Cerebellar nuclear complex (tissue), 1 donor: Measurements from ENCODE around the gene CIITA.
"Not testable (repeated sequence)": the region's sequence is repeated elsewhere in the genome, so short reads cannot be mapped to it uniquely, and the experiment has no call there.

Source experiments
- DNase-seq, 2 experiments: peaks; one replicate each; lab custom pipeline; 2025; lab: John Stamatoyannopoulos, UW

CIITA gene

DNA sequence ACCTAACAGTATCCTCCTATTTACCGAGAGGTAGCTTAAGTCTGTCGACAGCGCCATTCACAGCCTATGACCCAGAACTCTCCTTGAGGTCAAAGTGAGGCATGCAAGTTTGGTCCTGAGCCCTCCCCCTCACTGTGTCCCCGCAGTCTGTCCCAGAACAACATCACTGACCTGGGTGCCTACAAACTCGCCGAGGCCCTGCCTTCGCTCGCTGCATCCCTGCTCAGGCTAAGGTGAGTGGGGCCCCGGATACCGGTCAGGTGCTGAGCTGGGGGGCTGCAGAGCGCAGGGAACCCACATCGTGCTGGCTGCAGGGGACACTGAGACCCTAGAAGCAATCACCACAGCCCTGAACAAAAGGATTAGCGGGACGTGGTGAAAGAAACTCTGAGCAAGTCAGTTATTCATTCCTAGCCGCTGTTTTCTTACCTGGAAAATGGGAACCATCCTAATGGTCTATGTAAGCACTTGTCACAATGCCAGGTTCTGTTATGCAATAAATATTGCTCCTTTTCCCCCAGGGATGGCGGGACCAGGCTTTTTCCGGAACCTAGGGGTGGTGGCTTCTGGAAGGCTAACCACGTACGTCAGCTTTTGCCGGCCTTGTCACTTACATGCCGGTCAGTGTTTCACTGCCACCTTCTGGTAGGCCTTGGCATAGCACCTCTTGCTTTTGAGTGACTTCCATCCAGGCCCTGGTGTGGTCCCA, 41.4 kb downstream of the CIITA start:
- DNase-seq, result peak in 1 of 2 experiments; percentile 79

DNA sequence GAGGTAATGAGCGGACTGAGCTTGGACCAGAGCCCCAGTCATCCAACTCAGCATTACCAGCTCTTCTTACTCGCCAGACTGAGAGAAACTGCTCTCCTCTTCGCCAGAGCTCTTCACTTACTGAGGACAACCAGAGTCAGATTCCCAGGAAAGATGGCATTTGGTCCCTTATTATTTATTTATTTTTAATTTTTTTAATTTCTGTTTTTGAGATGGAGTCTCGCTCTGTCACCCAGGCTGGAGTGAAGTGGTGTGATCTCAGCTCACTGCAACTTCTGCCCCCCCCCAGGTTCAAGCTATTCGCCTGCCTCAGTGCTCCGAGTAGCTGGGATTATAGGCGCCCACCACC, 42.0 kb downstream of the CIITA start:
- no peak for DNase-seq

DNA sequence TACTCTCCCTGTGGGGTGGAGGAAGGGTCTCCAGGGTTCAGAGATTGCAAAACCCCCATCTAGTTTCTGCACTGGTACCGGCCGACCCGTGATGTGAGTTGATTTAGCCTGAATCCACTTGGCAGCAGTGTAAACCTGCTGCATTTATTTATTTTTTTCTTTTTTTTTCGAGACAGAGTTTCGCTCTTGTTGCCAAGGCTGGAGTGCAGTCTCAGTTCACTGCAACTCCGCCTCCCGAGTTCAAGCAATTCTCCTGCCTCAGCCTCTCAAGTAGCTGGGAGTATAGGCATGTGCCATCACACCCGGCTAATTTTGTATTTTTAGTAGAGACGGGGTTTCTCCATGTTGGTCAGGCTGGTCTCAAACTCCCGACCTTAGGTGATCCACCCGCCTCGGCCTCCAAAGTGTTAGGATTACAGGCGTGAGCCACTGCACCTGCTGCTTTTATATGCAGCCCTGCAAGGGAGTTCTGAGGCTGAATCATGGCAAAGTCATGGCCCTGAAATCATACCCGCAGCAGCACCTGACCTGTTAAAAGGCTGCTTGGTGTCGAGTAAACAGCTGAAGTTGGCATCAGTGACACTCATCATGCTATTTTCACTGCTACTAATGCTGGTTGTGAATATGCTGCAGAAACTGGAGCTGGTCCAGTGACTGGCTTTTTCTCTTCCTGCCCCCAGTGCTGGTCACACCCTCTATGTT, 43.9 kb downstream of the CIITA start:
- DNase-seq, result no peak

DNA sequence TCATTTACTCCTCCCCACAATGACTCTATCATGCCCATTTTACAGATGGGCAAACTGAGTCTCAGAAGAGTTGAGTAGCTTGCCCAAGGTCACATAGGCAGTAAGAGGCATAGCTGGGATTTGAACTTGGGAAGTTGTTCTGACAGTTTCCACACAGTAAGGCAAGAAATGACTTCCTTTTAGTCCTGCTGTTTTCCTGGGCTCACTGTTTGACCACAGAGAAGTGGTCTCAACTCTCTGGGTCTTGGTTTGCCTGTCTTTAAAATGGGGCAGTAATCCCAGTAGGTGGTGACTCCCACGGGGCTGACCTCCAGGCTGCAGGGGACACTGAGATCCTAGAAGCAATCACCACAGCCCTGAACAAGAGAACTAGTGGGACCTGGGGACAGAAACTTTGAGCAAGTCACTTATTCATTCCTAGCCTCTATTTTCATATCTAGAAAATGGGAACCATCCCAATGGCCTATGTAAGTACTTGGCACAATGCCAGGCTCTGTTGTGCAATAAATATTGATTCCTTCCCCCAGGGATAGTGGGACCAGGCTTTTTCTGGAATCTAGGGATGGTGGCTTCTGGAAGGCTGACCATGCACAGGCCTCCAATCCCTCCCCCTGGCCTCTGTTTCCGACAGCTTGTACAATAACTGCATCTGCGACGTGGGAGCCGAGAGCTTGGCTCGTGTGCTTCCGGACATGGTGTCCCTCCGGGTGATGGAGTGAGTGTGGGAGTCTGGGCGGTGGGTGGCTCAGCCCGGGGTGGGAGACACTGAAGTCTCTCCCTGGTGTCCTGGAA, 44.7 kb downstream of the CIITA start:
- no peak for DNase-seq

GRCh38 chr16:10922328-10923145, 45.5 kb downstream of the CIITA start:
- no peak for DNase-seq

DNA sequence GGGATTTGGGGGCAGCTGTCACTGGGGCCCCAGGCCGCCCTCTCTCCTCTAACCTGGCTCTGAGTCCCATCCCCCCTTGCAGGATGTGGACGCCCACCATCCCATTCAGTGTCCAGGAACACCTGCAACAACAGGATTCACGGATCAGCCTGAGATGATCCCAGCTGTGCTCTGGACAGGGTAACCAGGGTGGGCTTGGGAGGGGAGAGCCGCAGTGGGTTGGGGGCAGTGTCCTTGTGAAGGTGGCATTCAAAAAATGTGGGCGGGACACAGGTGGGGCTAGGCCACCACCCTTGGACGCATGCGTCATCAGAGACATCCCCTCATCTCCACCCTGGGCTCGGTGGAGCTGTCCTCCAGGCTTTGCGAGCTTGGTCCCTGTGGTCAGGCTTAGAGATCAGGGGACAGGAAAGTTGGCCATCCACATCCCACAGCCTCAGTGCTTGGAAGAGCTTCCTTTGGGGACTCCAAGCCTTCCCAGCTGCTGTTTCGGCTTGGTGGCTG, 46.2 kb downstream of the CIITA start:
- no peak for DNase-seq

GRCh38 chr16:10923650-10924214, 46.7 kb downstream of the CIITA start:
- DNase-seq, result no peak

- DNase-seq, result not testable (repeated sequence)
These were observed 48.3 kb downstream of the CIITA start for GRCh38 chr16:10925285-10925684.

- DNase-seq, result no peak
These were observed 49.1 kb downstream of the CIITA start for GRCh38 chr16:10926094-10926493.

DNA sequence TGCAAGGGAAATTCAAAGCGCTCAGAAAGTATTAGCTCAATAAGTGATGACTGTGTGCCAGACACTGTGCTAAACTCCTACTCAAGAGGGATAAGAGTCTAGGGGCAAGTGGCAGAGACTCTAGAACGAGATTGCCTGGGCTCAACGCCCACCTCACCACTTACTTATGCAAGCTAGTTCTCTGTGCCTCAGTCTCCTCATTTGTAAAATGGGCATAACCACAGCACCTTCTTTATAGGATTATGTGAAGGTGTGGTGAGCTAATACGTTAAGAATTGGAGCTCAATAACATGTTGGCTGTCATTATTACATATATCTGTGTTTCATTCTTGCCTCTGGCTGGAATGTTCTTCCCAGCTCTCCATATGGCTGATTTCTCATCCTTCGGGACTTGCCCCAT, 49.9 kb downstream of the CIITA start:
- no peak for DNase-seq

- DNase-seq, result no peak
These were observed 50.6 kb downstream of the CIITA start for GRCh38 chr16:10927497-10928112.

DNA sequence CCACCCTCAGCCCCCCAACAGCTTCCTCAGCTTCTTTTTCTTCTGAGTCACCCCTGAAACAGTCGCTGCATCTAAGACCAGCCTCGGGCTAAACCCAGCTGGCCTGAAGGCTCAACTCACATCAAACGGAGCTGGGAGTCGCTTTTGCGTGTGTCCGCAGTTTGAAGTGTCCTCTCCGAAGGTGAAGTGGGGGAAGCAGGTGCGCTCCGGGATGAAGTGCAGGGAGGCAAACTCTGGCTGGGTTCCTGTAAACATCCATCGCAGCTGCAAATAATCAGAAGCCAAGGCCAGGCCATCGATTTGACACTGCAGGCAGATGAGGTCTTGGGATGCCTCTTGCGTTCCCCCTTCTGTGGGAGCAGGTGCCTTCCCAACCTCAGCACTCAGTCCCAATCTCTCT, 52.1 kb downstream of the CIITA start:
- not testable (repeated sequence) for DNase-seq

GRCh38 chr16:10929853-10930754, 53.1 kb downstream of the CIITA start:
- no peak for DNase-seq

DNA sequence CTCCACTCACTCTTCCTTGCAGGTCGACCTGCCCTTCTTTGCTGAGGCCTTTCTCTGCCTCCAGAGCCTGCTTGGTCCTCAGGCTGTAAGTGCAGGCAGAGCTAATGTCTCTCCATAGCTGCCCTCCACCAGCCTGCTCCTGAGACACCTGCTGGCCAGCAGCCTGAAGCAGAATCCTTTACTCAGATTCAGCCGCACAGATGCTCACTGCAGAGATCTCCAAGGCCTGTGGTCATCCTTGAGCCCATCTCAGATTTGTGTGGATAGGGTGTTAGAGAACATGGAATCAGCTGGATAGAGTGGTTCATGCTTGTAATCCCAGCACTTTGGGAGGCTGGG, 53.7 kb downstream of the CIITA start:
- DNase-seq, result no peak

GRCh38 chr16:10931134-10931533, 54.1 kb downstream of the CIITA start:
- DNase-seq, result no peak

DNA sequence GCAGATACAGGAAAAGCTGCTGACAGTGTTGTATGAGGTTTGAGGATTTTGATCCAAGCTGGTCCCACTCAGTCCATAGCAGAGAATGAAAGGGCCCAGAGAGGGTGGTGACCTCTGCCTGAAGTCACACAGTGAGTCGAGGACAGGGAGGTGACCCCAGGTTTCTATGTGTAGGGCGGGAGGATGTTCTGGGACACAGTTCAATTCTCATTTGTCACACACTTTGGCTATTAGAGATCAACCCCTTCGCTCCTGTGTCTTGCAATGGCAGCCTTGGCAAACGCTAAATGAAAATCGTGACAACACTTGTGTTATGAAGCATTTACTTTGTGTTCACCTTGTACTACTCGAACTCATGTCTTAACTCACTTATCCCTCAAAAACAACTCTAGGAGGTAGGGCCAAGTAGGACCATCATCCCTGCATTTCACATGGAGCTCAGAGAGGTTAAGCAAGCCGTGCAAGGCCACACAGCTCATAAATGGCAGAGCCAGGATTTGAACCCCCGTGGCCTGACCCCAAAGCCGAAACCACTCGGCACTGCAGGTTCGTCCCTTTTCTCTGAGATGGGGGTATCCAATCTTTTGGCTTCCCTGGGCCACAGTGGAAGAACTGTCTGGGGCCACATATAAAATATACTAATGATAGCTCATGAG, 55.1 kb downstream of the CIITA start:
- DNase-seq, result no peak

DNA sequence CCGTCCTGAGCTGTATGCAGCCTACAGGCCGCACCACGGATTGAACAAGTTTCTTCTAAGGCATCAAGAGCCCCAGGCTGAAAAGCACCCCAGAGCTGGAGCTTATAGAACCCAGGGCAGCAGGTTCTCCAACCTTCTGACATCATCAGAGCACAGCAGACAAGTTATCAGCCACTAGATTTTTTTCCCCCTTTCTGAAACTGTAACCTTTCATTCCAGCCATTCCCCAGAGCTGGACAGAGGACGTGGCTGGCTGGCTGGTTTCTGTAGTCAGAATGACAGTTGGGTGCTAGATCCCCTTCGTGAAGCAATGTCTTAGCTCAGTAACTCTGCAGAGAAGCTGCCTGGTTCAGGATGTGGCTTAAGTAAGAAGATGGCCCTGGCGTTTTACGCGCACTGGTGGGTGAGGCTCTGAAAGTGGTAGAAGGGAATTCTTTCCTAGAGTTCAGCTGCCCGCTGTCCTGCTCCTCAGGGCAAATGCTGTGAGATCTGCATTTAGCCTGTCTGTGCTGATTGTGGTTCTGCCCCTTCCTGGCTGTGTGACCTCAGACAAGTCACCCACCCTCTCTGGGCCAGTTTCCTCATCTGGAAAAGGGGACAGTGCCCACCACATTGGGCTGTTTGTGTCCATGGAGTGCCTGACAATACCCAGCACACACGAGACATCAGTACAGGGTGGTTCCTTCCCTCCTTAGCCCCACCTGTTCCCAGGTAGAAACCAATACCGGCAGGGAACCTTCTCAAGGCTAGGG, 56.1 kb downstream of the CIITA start:
- no peak for DNase-seq

GRCh38 chr16:10933865-10934264, 56.9 kb downstream of the CIITA start:
- DNase-seq, result no peak
